Caco-2 (cell line): ENCODE data around the gene DBF4B. TPM values are rescaled to one million over a fixed set of nuclear protein-coding genes. Genes with fewer than 3 reads are reported as not detected.

ENCODE experiments used
- BruUV-seq: library from RNA; stranded (reverse); fragments of 400-500 nt; replicated peaks from 2 replicates; lab custom pipeline; 2021; lab: Mats Ljungman, UMichigan
- CTCF ChIA-PET: fragments of 300-600 bp; sonication (Branson Sonifier 250); formaldehyde crosslinking; loops from one replicate; lab custom pipeline; 2022; ENCODE audit warnings: antibody characterized with exemption; lab: Charles Lee
- POLR2A ChIA-PET: fragments of 300-600 bp; sonication (Branson Sonifier 250); formaldehyde crosslinking; loops from one replicate; lab custom pipeline; 2022; ENCODE audit warnings: antibody characterized with exemption; lab: Charles Lee
- DNase-seq, 2 experiments: peaks; one replicate each; pipeline versions ENCODE4 v3.0.0 to v3.0.0-alpha.2; 2020 to 2022
- H3K27me3 ChIP-seq: replicated peaks from 2 replicates; pipeline ENCODE4 v1.6.0; 2011; ENCODE audit warnings: low read length; ENCODE audit not compliant: control insufficient read depth, insufficient read depth
- H3K36me3 ChIP-seq: 2 replicates; pipeline ENCODE4 v1.5.1; 2011; ENCODE audit warnings: low read length; ENCODE audit not compliant: control insufficient read depth, insufficient read depth
- H3K4me1 ChIP-seq: fragments of 250-450 bp; sonication (Bioruptor Pico); 2 replicates; pipeline ENCODE4 v1.5.1; 2020; ENCODE audit warnings: mild to moderate bottlenecking
- H3K4me3 ChIP-seq: 2 replicates; pipeline ENCODE4 v1.5.1; 2011; ENCODE audit warnings: low read depth, mild to moderate bottlenecking, control low read depth, low read length
- H3K9me3 ChIP-seq: fragments of 250-450 bp; sonication (Bioruptor Pico); 2 replicates; pipeline ENCODE4 v1.5.1; 2020; ENCODE audit warnings: mild to moderate bottlenecking, moderate library complexity
- H3K27ac Mint-ChIP-seq: one replicate; pipeline ENCODE4 v1.8.0; 2022; ENCODE audit warnings: mixed read lengths; ENCODE audit not compliant: unreplicated experiment
- H3K27me3 Mint-ChIP-seq: one replicate; pipeline ENCODE4 v1.8.0; 2022; ENCODE audit warnings: mixed read lengths; ENCODE audit not compliant: insufficient read depth, unreplicated experiment
- H3K36me3 Mint-ChIP-seq: one replicate; pipeline ENCODE4 v1.8.0; 2022; ENCODE audit warnings: mild to moderate bottlenecking, mixed read lengths; ENCODE audit not compliant: insufficient read depth, unreplicated experiment
- H3K4me1 Mint-ChIP-seq: one replicate; pipeline ENCODE4 v1.8.0; 2022; ENCODE audit warnings: low read depth, mixed read lengths; ENCODE audit not compliant: unreplicated experiment
- H3K4me3 Mint-ChIP-seq: one replicate; pipeline ENCODE4 v1.8.0; 2022; ENCODE audit warnings: mild to moderate bottlenecking, moderate library complexity, mixed read lengths; ENCODE audit not compliant: unreplicated experiment
- H3K9me3 Mint-ChIP-seq: one replicate; pipeline ENCODE4 v1.8.0; 2022; ENCODE audit warnings: mixed read lengths; ENCODE audit not compliant: unreplicated experiment
- intact Hi-C: fragments of 100-400 bp; cut with micrococcal nuclease; formaldehyde crosslinking; loops from one replicate; pipeline ENCODE4 v1.10.0; 2022; ENCODE audit not compliant: unreplicated experiment
- total RNA-seq: library from RNA; stranded (reverse); gene quantifications from 2 replicates; pipeline ENCODE4 v1.2.3, GENCODE V29; 2022
- TF ChIP-seq, protein P1 (sequence below), 2 experiments: fragments of 200-600 bp in 1 of 2; IDR thresholded peaks; 1 replicate in 1 of 2; 2 replicates in 1 of 2; pipeline versions ENCODE4 v1.5.1 to v1.8.0; 2011 to 2022; ENCODE audit warnings: antibody characterized with exemption in 1 of 2, control low read depth in 1 of 2, inconsistent platforms in 1 of 2, low read depth in 1 of 2, low read length in 1 of 2, mild to moderate bottlenecking in 1 of 2, moderate library complexity in 1 of 2; ENCODE audit not compliant: insufficient read depth in 1 of 2, severe bottlenecking in 1 of 2, unreplicated experiment in 1 of 2

Gene DBF4B
- total RNA-seq, 1 experiment from 2014 or later = 34.2 TPM

DNA sequence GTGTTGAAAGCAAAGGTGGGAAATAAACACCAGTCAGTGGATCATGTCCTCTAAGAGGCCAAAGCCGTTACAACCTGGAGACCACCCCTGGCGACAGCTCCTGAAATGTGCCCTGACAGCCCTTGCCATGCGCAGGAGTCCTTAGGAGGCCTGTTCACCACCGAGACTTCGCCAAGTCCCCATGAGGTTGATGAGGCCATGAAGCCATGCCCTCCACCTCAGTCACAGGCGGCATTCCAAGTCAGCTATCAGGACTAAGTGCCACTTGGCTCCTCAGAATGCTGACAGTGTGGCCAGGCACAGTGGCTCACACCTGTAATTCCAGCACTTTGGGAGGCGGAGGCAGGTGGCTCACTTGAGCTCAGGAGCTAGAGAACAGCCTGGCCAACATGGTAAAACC lies 77.5 kb downstream of the DBF4B start:
- BruUV-seq = no TSS peak
- no peaks in the 10 kb centered on the region for H3K9me3 Mint-ChIP-seq
- no peaks in the 10 kb centered on the region for H3K27me3 ChIP-seq
- H3K9me3 ChIP-seq = no peaks in the 10 kb centered on the region
- no peak overlapping the region for H3K27ac Mint-ChIP-seq
- intact Hi-C loops = no loop called here
- no peak overlapping the region for H3K4me3 Mint-ChIP-seq
- TF ChIP-seq, protein P1, sequence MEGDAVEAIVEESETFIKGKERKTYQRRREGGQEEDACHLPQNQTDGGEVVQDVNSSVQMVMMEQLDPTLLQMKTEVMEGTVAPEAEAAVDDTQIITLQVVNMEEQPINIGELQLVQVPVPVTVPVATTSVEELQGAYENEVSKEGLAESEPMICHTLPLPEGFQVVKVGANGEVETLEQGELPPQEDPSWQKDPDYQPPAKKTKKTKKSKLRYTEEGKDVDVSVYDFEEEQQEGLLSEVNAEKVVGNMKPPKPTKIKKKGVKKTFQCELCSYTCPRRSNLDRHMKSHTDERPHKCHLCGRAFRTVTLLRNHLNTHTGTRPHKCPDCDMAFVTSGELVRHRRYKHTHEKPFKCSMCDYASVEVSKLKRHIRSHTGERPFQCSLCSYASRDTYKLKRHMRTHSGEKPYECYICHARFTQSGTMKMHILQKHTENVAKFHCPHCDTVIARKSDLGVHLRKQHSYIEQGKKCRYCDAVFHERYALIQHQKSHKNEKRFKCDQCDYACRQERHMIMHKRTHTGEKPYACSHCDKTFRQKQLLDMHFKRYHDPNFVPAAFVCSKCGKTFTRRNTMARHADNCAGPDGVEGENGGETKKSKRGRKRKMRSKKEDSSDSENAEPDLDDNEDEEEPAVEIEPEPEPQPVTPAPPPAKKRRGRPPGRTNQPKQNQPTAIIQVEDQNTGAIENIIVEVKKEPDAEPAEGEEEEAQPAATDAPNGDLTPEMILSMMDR (IDR thresholded peaks at IDR 0.05; ENCODE audit: insufficient read depth in 1 of 2, low read depth in 1 of 2, low read length in 1 of 2, severe bottlenecking in 1 of 2, unreplicated experiment in 1 of 2) = no peak
- no peaks in the 10 kb centered on the region for H3K4me1 ChIP-seq
- H3K4me1 Mint-ChIP-seq = no peaks in the 10 kb centered on the region
- H3K27me3 Mint-ChIP-seq = peaks cover 6% of the 10 kb centered on the region
- H3K36me3 ChIP-seq = no peaks in the 10 kb centered on the region
- ChIA-PET POLR2A (no interaction called here), CTCF (no interaction called here)
- DNase-seq = no peak
- no peaks in the 10 kb centered on the region for H3K36me3 Mint-ChIP-seq
- H3K4me3 ChIP-seq = no peak overlapping the region

DNA sequence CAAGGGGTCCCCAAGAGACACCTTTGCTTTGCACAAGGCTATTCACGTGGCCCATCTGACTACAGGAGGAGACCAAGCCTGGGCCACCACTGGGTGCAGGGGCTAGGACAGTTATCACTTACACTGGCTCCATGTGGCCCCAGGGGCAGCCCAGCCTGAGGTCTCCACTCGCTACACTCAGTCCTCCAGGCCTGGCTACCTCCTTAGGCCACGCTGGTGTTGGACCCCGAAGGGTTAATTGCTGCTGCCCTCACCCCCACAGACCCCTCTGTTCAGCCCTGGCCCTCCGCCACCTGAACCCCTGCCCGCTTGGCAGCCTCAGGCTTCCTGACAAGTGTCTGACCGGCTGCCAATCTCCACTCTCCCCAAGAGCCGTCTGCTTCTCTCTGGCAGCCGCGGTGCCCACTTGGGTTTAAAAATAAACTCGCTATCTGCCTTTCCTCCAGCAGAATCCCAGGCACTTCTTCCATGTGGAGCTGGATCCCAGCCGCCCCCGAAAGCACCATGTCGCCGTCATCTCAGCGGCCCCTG lies 78.2 kb downstream of the DBF4B start:
- ChIA-PET CTCF (no interaction called here), POLR2A (no interaction called here)
- Histone ChIP-seq H3K9me3 (no peaks in the 10 kb centered on the region), H3K36me3 (no peaks in the 10 kb centered on the region), H3K27me3 (no peaks in the 10 kb centered on the region), H3K4me3 (no peak overlapping the region), H3K4me1 (no peaks in the 10 kb centered on the region)
- intact Hi-C loops = no loop called here
- Mint-ChIP-seq H3K27me3 (peaks cover 6% of the 10 kb centered on the region), H3K4me3 (no peak overlapping the region), H3K36me3 (no peaks in the 10 kb centered on the region), H3K9me3 (no peaks in the 10 kb centered on the region), H3K27ac (no peak overlapping the region), H3K4me1 (no peaks in the 10 kb centered on the region)
- BruUV-seq = no TSS peak
- DNase-seq = no peak
- TF ChIP-seq, protein P1 (IDR thresholded peaks at IDR 0.05; ENCODE audit: insufficient read depth in 1 of 2, low read depth in 1 of 2, low read length in 1 of 2, severe bottlenecking in 1 of 2, unreplicated experiment in 1 of 2) = no peak

DNA sequence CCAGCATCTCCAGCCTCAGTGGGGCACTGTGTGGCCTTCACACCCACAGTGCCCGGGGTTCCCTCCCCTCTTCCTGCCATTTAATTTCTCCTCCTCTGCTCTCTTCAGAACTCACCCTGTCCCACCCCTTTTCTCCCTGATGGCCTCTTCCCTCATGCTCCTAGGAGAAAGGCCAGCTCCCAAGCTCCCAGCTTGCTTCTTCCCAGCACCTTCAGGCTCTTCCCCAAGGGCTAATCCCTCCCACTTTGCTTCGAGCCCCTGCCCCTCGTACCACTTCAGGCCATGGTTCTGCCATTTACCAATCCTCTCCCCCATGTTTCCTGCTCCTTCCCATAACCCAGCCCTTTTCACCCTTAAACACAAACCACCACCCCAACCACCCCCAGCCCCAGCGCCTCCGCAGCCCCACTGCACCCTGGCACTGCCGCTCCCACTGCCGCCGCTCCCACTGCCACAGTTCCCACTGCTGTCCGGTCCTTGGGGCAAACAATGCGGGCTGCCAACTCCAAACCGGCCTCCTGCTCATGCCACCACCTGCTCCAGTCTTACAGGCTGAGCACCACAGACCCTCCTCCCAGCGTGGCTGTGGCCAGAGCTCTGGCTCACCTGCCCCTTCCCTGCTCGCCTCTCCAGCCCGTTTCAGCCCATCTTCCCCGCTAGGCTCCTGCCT lies 78.9 kb downstream of the DBF4B start:
- no TSS peak for BruUV-seq
- H3K4me1 ChIP-seq = no peaks in the 10 kb centered on the region
- ChIA-PET CTCF (no interaction called here), POLR2A (no interaction called here)
- Mint-ChIP-seq H3K9me3 (no peaks in the 10 kb centered on the region), H3K4me1 (no peaks in the 10 kb centered on the region), H3K27ac (no peak overlapping the region), H3K4me3 (no peak overlapping the region), H3K27me3 (peaks cover 6% of the 10 kb centered on the region), H3K36me3 (no peaks in the 10 kb centered on the region)
- H3K36me3 ChIP-seq = no peaks in the 10 kb centered on the region
- intact Hi-C loops = no loop called here
- no peak overlapping the region for H3K4me3 ChIP-seq
- no peaks in the 10 kb centered on the region for H3K9me3 ChIP-seq
- no peak for DNase-seq
- TF ChIP-seq, protein P1 (IDR thresholded peaks at IDR 0.05; ENCODE audit: insufficient read depth in 1 of 2, low read depth in 1 of 2, low read length in 1 of 2, severe bottlenecking in 1 of 2, unreplicated experiment in 1 of 2) = no peak
- H3K27me3 ChIP-seq = no peaks in the 10 kb centered on the region
